ENCODE data around the gene SP110.
"Not testable (repeated sequence)": the region's sequence is repeated elsewhere in the genome, so short reads cannot be mapped to it uniquely, and the experiment has no call there.

Gene SP110

DNA sequence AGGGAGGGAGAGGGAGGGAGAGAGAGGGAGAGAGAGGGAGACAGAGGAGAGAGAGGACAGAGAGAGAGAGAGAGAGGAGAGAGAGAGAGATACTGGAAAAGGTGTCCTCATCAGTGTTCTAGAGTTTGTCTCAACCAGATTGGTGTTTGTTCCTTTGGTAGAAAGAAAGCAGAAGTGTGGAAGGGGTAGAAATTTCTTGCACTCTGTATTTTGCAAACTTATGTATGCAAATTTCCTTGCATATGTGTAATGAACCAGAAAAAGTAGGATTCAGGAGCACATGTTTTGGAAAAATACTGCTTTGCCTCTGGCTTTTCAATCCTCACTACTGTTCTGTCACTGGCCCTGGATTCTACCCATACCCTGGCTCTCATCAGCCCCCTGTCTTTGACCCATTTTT, 4.7 kb upstream of the SP110 start:
- no peak for DNase-seq (ENCODE audit: low read depth)

DNA sequence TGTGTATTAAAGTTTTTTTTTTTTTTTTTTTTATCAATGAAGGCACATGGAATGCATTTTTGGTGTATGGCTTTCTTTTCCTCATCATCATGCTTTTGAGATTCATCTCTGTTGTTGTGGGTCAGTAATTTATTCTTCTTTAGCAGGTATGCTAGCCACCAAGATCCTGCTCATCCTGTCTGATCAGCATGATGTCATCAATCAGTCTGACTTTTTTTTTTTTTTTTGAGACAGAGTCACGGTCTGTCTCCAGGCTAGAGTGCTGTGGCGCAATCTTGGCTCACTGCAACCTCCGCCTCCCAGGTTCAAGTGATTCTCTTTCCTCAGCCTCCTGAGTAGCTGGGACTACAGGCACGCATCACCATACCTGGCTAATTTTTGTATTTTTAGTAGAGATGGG, 3.0 kb upstream of the SP110 start:
- not testable (repeated sequence) for DNase-seq (ENCODE audit: low read depth)

DNA sequence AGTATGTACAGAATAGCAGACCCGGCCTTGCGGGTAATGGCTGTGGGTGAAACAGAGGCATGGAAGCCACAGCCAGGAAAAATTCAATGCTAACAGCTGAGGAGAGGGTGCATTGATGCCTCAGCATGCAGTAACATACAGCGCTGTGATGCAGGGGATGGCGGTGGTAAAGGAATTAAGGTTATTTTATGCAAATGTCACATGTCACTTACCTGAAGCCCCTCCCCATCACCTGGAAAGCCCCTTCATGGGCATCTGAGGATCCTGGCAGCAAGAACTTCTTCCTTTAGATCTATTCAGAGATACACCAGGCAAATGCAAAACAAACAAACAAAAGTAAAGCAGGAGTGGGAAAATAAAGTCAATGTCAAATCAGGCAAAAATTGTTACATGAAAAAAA, 1.7 kb upstream of the SP110 start:
- no peak for DNase-seq (ENCODE audit: low read depth)

DNA sequence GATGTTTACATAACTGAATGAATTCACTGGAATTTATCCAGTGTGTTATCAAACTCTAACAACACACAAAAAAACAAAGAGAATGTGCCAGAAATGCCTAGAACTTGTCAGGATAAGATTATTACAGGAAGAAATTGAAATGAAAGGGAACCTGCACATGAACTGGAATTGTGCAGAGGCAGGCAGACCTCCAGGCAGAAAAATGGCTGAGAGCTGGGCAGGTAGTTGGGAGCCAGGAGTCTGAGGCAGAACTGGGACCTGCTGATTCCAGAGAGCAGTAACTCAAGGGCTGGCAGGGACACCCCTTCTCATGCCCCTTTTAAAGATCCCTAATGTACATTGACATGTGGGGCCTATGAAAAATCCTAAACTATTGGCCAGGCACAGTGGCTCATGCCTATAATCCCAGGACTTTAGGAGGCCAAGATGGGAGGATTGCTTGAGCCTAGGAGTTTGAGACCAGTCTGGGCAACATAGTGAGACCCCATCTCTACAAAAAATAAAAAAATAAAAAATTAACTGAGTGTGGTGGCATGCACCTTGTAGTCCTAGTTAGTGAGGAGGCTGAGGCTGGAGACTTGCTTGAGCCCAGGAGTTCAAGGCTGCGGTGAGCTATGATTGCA, 674 bp upstream of the SP110 start:
- no peak for DNase-seq (ENCODE audit: low read depth)

DNA sequence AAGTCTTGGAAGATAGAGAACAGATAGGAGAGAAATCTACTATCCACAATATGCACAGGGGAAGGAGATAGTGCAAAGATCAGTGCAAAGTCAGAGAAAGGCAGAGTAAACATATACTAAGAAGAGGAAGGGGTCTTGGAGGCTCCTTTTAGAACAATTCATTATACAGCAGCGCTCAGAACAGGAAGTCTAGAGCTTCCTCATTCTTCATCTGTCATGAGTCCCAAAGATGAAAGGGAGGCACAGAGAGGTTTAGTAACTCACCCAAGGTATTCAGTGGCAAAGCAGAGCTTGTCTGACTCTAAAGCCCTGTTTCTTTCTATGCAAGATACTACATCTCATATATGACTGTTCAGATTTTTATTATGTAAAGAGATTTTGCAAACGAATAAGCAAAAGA, 1.4 kb downstream of the SP110 start:
- no peak for DNase-seq (ENCODE audit: low read depth)

DNA sequence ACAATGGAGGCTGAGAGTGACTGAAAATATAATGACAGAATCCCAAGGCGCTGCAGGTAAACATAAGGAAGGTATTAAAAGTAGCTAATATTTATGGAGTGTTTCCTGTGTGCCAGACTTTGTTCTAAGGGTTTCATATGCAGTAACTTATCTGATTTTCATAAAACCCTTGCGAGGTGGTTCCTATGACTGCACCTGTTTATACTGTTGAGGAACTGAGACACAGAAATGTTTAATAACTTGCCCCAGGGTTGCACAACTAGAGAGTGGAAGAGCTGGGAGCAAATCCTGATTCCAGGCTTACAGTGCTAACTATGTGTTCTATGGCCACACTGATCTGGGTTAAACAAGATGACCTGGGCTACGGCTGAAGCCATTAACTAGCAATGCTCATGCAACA, 2.4 kb downstream of the SP110 start:
- DNase-seq (ENCODE audit: low read depth) = no peak

DNA sequence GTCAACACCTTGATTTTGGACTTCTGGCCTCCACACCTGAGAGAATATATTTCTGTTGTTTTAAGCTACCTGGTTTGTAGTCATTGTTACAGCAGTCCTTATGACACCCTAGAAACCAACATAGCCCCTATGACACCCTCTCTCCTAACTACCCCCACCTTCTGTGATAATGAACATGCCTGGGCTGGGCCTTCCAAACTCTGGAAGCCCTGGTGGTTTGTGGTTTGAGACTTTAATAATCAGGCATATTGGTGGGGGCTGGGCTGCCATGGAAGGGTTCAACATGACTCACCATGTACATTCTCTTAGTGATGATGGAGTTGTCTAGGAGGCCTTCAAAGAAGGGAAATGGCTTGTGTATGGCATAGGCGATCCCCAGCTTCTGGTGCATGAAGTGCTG, 3.3 kb downstream of the SP110 start:
- DNase-seq (ENCODE audit: low read depth) = no peak

DNA sequence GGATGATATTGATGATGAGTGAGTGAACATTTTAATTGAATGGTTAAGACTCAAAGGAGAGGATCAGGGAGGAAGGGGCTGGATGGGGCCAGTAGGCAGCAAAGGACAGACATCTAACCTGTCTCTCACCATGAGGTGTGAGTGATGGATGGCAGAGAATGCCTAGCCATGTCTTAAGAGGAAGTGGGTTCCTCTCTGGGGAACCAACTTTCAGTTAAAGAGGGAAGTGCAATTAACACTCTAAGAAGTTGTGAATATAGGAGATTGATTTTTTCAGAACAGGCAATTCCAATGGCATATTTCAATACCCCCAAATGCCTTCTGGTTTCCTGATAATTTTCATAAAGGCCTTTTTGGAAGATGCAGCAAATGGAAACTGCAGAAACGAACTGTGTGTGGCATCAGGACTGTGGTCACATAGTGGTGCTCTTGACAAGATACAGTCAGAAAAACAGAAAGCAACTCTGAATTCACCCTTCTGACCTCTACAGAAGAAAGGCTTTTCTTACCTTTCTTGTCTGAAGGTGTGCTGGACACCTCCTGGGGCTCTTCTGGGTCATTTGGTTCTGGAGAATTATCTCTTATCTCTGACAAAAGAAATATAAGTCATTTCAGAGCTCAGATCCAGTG, 10.2 kb downstream of the SP110 start:
- DNase-seq (ENCODE audit: low read depth) = no peak

DNA sequence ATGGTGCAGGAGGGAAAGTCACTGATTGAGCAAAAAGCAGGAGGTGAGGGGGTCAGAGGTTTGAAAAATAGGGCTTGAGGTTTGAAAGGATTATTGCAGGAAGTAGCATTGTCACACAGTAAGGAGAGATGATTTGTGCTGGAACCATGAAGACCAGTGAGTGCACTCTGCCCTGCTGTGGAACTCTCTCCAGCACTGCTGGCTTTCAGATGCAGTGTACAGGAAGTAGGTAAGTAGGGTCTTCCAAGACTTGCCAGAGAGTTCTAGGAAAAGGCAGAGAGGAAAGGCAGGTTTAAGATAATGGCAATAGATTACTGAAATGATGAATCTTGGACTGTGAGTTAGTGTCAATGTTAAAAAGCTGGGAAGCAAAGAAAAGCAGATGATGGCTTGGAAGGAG, 11.2 kb downstream of the SP110 start:
- no peak for DNase-seq (ENCODE audit: low read depth)

DNA sequence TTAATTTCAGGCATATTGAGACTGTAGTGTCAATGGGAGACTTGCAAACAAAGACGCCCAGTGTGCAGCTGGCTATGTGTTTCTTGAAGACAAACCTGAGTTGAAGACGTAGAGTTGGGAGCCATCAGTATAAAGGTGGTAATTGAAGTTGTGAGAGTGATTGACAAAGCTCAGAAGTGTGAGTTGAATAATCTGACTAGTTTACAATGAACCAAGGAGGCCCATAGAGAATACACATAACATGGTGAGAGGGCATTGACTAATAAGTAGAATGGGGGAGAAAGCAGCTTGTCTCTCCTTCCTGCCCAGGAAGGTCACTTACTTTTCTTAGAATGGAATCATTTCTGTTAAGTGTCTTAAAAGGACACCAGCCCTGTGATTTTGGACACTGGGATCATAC, 14.1 kb downstream of the SP110 start:
- no peak for DNase-seq (ENCODE audit: low read depth)

DNA sequence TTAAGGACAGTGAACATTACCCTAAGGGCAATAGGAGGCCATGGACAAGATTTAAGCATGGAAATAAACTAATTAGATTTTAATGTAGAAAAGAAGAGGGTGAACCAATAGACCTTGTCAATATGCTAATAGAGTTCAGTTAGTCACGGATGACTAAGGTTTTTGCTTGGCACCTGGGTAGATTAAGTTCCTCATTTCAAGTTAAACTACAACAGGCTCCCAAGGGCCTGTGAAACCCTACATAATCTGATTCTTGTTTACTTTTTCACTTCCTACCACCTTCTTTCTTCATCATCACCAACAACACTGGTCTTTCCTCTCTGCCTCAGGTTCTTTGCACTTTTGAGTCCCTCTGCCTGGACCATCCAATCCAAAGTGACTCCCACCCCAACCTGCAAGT, 14.8 kb downstream of the SP110 start:
- DNase-seq (ENCODE audit: low read depth) = no peak

DNA sequence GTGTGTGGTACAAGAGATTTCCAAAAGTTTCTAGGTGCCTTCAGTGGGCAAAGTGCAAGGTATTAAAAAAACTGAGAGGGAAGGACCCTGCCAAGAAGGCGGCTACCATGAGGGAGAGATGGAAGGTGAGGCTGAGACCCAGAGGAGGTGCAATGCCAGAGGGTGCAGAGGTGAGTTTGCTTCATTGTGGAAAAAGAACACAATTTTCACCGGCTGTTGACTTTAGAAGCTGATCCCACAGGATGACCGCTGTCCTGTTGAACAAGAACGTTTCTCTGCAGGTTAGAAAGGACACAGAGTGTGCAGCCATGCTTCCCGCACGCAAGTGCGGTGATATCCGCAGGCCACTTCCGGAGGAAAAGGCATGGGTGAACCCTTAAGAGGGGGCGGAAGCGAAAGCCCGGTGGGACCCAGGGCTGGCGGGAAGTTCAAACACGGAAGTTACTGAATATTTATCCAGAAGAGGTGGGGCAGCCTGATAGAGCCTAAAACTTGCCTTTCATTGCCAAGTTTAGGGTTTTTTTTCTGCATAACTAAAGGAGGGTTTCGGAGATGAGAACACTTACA, 16.6 kb downstream of the SP110 start:
- DNase-seq (ENCODE audit: low read depth) = no peak

DNA sequence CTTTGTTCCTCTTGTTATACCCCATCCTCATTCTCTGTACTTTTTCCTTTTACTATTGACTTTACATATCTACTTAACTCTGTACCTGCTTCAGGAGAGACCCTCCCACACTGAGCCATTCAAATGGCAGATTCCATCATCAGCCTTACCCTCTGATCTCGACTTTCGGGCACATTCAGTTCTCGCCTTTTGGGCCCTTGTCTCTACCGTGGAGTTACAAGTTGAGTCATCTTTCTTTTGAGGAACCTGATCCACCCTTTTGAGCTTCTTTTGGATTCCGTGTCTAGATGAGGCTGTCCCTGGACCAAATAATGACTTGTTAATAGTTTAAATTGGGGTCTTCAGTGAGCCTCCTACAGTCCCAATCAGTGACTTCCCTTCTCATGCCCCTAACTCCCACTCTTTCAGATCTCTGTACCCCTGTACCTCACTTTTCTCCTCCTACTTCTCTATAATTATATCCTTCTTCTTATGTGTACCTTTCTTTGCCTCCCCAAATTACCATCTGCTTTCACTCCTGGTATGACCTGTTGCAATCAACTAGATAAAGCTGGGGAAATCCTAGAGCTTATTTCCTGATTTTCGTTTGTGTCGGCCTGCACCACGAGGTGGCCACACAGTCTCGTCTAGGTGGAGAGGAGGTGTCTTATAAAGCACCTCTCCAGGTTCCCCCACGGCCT, 17.2 kb downstream of the SP110 start:
- DNase-seq (ENCODE audit: low read depth) = no peak

DNA sequence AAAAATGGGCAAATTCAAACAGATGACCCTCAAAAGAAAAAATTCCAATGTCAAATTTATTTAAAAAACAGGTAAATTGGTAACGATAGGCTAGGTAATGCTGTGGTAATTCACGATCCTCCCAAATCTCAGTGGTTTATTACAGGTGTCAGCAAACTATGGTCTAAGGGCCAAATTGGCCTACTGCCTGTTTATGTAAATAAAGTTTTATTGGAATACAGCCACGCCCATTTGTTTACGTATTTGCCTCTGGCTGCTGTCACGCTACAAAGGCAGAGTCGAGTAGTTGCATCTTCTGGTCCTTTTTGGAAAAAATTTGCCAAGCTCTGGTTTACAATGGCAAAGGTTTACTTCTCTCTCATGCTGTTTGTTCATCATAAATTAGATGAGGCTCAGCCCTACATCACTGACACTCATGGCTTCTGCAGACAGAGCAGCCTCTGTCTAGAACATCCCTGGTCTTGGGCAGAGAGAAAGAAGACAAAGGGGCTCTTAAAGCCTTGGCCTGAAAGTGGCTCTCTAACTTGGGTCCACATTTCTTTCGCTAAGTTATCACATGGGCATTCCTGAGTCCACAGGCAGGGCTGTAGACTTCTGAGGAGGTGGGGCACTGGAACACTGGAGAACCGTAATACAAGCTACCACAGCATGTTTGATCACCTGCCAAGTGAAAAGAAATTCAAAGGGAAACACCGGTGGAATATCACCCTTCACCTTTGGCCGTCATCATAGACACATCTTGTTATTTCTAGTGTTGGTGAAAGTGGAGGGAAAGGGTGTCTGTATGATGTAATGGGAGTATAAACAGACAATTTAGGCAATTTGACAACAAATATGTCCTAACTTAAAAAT, 34.8 kb downstream of the SP110 start:
- no peak for DNase-seq (ENCODE audit: low read depth)

DNA sequence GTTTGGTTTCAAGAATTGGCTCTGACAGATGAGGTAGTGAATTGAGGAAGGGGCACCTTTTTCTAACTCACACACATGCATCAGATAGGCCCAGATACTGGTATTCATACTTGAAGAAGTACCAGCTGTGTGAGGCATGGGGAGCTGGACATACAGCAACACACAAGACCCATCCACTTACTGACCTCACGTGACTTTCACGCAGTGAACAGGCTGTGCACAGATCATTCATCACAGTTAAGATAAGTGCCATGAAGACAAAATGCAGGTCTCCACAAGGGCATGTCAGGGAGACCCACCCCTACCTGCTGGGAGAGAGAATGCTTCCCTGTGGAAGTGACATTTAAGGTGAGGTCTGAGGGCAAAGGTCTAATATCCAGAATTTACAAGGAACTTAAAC, 38.6 kb downstream of the SP110 start:
- no peak for DNase-seq (ENCODE audit: low read depth)

DNA sequence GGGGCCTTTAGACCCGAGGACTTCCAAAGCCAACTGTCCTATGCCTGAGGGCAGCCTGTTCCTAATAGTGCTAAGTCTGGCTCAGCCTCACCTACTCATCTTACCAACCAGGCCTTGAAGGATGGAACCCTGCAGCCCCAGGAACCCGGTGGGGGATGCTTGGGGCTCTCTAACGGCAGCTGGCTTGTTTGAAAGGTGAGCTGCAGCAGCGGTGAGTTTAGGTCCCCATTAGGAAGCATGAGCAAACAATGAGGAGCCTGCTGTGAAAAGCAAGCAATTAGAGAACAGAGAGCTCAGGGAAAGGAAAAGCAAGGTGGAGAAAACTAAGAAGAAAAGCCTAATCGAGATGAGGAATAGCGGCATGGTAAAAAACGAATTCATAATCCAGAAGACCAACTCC, 39.9 kb downstream of the SP110 start:
- DNase-seq (ENCODE audit: low read depth) = no peak

DNA sequence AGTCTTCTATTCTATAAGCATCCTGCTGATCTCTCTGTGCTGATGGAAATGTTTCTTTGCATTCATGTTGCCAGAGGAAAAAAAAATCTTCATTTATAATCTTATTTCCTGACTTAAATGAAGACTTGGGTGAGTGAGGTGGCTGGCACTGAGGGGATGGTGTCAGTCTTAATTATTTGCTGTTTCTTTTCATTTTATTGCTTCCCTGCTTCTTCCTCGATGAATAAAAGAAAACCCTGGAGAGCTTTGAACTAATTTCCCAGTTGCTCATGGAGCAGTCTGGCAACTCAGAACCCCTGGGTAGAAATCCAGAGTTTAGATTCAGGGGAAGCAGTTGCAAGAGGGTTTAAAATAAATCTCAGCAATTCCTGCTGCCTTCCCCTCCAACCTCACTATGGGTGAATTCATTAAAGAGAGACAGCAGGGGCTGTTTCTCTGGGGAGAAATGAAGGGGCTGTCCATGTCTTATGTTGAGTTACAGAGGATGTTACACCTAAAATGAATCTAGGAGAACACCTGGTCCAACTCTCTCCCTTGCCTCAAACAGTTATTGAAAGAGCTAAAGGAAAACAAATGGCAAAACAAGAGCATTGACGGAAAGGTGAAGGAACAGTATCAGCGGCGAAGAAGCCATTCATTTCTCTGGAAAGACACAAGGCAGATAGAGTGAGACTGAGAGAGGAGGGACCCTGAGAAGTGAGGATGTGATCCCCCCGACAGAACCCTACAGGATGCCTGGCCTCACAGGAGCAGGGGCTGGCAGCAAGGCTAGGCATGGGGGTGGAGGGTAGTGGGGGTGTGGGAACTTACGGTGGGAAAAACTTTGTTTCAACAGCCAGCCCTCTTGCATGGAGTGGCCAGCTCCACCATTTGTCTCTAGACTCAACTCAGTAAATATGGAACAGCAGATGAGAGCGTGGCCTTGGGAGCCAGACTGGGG, 41.0 kb downstream of the SP110 start:
- DNase-seq (ENCODE audit: low read depth) = no peak

DNA sequence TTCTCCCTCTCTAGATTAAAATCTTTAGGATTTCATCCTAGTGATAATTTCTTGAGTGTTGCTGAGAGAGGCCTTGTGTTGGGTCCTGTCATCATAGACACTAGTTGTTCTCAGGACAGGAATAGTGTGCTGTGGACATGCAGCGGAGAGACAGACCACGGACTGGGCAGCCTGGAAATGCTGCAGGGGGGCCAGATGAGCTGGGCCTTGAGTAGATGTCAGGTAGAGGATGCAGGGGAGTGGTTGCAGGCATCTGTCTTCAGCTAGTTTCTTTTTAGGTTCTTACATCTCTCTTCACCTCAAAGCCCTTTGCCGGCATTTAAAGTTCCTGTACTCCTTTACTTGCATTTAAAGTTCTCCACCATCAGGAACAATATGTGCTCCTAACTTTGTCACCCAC, 42.8 kb downstream of the SP110 start:
- no peak for DNase-seq (ENCODE audit: low read depth)

DNA sequence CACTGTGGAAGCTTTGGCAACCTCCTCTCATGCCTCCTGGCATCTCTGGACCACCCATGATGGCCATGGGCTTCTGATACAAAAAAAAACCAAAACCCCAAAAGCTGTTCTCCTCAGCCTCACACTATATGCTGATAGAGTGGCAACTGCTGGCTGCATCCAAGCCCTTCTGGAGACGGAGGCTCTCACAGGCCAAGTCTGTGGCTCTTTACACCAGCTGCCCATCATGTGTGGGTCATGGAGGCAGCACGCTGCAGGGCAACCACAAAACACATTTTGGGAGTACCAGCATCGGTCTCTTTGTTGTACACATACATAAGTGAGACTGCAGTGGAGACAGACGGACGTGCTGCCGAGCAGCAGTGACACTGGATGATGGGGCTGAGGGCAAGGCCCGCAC, 45.3 kb downstream of the SP110 start:
- DNase-seq (ENCODE audit: low read depth) = no peak

DNA sequence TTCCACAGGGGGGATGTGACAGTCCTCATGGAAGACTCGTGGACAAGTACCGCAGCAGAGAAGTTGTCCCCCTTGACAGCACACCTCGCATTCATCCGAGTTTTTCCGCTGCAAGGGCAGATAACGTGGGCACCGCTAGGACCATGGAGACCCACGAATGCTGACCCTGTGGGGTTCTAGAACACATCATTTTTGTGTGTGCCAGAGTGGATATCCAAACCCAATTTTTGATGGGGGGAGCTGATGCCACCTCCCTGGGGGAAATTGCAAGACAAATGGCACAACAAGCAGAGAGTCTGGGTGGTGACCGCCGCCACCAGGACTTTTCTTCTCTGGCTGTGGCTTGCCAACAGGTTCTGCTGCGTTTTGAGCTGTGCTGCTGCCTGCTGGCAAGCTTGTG, 46.9 kb downstream of the SP110 start:
- no peak for DNase-seq (ENCODE audit: low read depth)

DNA sequence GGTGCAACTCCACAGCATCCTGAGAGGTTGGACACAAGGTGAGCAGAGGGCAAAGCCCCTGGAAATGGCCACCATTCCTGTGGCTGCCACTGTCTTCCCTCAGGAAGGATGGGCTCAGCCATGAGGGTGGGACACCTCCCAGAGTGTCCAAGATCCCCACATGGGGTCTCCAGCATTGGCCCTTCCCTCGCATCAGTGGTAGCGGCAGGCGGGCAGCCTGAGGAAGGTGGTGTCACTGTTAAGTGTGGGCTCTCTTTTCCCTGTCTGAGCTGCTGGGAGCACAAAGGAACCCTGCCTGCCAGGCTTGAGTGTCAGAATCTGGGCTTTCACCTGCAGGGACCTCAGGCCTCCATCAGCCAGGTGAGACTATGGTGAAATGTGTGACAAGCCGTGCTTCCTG, 47.6 kb downstream of the SP110 start:
- DNase-seq (ENCODE audit: low read depth) = no peak

Data from activated T-helper 1 cell treated with Interleukin-2 at 50 U/mL for 16 hours (primary cell).